HG03354 (cell line): ENCODE measurements around the gene C6orf136.

Source experiments
- ATAC-seq: cut with Tn5 transposase; IDR thresholded peaks from one replicate; pipeline ENCODE4 v1.9.1; 2021; ENCODE audit warnings: mild to moderate bottlenecking; ENCODE audit not compliant: unreplicated experiment, poor library complexity, severe bottlenecking

Gene C6orf136

DNA sequence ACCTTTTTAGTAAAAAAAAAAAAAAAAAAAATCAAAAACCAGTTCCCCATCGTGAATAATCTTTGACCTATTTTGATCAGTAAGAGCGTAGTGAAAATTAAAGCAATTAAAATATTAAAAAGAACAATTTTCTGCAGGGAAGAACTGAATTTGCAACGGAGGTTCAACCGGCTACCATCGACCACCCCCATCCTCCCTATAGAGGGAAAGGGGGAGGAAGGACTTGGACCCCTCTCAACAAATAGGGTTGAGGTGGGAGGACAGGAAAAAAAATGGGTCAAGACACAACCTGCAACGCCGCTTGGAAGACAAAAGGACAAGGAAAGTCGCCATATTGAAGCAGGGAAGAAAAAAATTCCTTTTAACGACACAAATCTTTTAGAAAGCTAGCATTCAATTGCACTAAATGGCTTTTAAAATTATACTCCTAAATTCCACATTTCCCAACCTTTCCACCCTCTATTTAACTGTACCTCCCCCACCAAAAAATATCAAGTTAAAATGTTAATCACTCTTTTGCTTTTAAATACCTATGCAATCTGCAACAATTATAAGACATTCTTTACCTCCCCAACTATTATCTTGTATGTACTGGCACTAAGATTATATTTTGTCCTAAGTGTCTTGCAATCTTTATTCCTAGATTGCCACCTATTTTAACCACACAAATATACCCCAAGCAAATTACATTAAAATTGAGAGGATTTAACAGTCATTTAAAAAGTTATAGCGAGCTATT lies 31.5 kb upstream of the C6orf136 start:
- no peak for ATAC-seq

- no peak for ATAC-seq
Measured at GRCh38 chr6:30615958-30616810, 30.7 kb upstream of the C6orf136 start.

- ATAC-seq = peak; percentile 81
Measured at GRCh38 chr6:30616811-30617564, 29.9 kb upstream of the C6orf136 start, which contains the start of gene PPP1R10. TSS of gene PPP1R10 (minus strand) at chr6:30617243. CDS start at chr6:30609944, 7,299 bp downstream.

- peak; percentile 76 for ATAC-seq
Measured at GRCh38 chr6:30617565-30618269, 29.2 kb upstream of the C6orf136 start, which contains the start of gene MRPS18B. TSS of gene MRPS18B (plus strand) at chr6:30617840. CDS start at chr6:30617866, 26 bp downstream.

GRCh38 chr6:30618270-30618797 lies 28.6 kb upstream of the C6orf136 start:
- ATAC-seq = no peak

DNA sequence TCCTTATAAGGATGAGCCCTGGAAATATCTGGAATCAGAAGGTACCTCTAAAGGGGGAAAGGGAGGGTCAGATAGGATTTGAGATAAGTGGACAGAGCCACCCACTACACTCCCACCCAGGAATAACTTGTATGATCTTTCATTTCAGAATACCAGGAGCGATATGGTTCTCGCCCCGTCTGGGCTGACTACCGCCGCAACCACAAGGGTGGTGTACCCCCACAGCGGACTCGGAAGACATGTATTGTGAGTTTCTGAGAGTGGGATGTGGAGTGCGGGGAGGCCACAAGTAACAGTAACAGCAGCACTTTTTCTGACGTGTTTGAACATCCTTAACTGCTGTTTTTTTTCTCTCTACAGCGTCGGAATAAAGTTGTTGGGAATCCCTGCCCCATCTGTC lies 27.4 kb upstream of the C6orf136 start:
- ATAC-seq = no peak

DNA sequence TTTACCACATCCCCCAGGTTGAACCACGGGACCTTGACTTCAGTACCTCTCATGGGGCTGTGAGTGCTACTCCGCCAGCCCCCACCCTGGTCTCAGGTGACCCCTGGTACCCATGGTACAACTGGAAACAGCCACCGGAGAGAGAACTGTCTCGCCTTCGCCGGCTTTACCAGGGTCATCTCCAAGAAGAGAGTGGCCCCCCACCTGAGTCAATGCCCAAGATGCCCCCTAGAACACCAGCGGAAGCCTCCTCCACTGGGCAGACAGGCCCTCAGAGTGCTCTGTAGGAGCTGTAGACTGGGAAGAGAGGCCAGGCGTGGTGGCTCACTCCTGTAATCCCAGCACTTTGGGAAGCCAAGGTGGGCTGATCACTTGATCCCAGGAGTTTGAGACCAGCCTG lies 21.4 kb upstream of the C6orf136 start:
- no peak for ATAC-seq

DNA sequence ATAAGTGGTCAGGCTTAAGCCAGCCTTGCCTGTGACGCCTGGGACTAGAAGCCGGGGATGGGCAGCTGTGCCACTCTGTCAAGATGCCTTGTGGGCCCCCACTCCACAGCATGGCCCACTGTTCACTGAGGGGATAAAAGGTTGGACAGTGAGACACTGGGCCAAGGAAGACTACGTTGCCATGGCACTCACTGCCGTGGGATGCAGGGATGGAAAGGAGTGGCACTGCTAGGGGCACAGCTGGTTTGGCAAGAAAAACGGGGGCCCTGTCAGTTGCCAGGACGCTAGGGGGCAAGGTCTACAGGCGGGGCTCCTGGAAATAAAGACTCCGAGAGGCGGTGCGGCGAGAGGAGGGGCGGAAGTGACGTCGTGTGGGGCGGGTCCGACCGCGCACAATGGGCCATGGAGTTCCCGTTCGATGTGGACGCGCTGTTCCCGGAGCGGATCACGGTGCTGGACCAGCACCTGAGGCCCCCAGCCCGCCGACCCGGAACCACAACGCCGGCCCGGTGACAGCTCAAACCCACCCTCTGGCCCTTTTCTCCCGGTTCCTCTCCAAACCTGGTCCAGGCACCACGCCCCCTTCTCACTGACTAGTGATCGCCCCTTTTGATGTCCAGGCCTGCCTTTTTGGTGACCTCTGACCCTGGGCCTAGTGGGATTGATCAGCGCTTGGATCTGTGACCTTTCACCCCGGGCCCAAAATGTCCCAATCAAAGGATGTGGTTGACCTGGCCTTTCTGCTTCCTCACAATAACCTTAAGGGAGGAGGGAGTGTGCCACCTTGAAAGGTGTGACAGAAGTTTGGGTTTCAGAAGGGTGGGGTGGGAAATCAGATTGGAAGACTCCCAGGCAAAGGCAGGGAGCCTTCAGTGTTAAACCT lies 20.2 kb upstream of the C6orf136 start, which contains the start of gene ATAT1:
Gene ATAT1, plus strand, starts transcription at position 391 of the 883 bp plus-strand sequence.
- peak; percentile 93 for ATAC-seq

DNA sequence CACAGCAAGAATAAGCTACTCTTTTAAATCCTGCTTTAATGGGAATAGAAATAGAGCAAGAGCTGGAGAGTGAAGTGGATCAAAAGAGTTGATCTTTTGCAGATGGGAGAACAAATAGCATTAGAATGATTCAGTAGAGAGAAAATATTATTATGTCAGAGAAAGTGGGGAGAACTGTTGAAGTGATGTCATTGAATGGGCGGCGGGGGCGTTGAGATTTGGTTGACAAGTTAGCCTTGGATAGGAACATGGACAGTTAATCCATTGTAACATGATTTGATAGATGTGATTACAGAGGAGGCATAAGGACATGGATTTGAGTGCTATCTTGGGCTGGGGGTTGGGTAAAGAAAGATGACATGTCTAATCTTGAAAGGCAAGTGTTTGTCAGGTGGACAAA lies 11.1 kb upstream of the C6orf136 start:
- no peak for ATAC-seq

GRCh38 chr6:30640481-30640880 lies 6.5 kb upstream of the C6orf136 start:
- ATAC-seq = no peak

DNA sequence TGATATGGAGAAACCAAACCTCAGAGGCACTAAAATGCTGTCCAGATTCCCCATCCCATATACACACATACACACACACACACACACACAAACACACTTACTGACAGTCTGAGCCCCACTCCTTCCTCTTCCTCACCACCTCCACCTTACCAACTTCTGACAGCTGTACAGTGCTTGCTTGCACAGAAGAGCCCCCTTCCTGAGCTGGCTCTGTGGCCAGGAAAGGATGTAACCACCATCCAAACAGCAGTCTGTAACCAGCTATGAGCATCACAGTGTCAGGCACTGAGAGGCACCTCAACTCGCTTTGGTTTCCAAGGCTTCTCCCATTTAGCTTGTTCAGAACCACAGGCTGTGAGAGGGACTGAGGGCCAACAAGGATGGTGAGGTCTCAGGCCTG lies 5.9 kb upstream of the C6orf136 start:
- no peak for ATAC-seq

DNA sequence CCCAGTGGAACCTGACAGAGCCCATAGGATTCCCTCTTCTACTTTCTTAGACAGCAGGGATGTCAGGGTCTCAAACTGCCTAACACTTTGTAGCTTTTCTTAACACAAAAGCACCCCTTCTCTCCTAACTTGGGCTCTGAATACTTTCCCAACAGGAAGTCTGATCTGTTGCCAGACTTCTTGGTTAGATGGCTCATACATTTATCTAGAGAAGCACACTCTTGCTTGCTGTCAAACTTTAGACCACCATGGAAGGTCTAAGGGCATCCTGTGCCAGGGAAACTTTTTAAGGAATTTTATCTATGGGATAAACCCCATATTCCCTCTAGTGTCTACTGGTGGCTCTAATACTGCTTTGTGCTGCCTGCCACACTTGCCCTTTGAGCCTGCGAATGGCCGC lies 3.3 kb upstream of the C6orf136 start:
- ATAC-seq = no peak

GRCh38 chr6:30644769-30645168 lies 2.2 kb upstream of the C6orf136 start:
- ATAC-seq = no peak

DNA sequence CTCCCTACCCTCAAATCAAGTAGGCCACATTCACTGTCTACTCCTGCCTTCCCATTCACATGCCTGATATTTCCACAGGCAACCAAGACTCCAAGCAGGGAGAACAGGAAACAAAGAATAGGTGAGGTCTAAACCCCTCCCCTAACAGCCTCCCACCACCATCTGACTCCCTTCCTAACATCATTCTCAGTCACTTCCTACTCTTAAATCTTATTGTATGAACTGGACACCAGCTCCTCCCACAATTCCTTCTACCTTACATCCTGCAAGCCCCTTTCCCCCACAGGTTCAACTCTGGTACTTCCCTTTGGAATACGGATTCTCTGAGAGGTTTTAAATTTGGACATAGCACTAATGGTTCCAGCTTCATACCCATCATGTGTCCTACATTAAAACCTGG lies 944 bp upstream of the C6orf136 start:
- no peak for ATAC-seq

- peak; percentile 69 for ATAC-seq
Measured at GRCh38 chr6:30647242-30648116, 546 bp downstream of the C6orf136 start.

DNA sequence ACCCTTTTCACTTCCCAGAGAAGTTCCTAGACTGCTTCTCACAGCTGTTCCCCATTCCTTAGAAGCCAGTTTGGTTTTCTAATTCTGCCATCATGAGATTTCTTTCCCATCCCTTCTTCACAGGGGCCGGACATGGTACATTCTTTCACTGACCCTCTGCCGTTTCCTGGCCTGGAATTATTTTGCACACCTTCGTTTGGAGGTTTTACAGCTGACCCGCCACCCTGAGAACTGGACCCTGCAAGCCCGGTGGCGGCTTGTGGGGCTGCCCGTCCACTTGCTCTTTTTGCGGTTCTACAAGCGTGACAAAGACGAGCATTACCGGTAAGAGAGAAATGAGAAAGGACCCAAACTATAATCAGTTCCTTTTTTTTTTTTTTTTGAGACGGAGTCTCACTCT lies 4.2 kb downstream of the C6orf136 start:
- no peak for ATAC-seq
